ACC112 (cell line): ENCODE measurements around the gene CACNB3.

ENCODE experiments used
- H2AFZ ChIP-seq: fragments of 200-600 bp; sonication (generic); one replicate; pipeline ENCODE4 v1.6.0; 2017; ENCODE audit warnings: antibody characterized with exemption, low read length; ENCODE audit not compliant: unreplicated experiment
- H3K27ac ChIP-seq: fragments of 200-600 bp; sonication (generic); 2 replicates; pipeline ENCODE4 v1.5.1; 2014; ENCODE audit warnings: low read depth, mild to moderate bottlenecking, antibody characterized with exemption, low read length, moderate library complexity
- H3K27me3 ChIP-seq: fragments of 200-600 bp; sonication (generic); 2 replicates; pipeline ENCODE4 v1.6.1; 2014; ENCODE audit warnings: mild to moderate bottlenecking, antibody characterized with exemption, low read length, moderate library complexity, mixed read lengths; ENCODE audit not compliant: insufficient read depth
- H3K36me3 ChIP-seq: fragments of 200-600 bp; sonication (generic); 2 replicates; pipeline ENCODE4 v1.6.1; 2016; ENCODE audit warnings: mild to moderate bottlenecking, antibody characterized with exemption, low read length, moderate library complexity, mixed read lengths; ENCODE audit not compliant: insufficient read depth
- H3K4me1 ChIP-seq: fragments of 200-600 bp; sonication (generic); one replicate; pipeline ENCODE4 v1.6.1; 2016; ENCODE audit warnings: low read length, mixed read lengths; ENCODE audit not compliant: insufficient read depth, unreplicated experiment, control insufficient read depth
- H3K4me3 ChIP-seq: fragments of 200-600 bp; sonication (generic); 2 replicates; pipeline ENCODE4 v1.5.1; 2014; ENCODE audit warnings: mild to moderate bottlenecking, low read depth, low read length
- H3K79me2 ChIP-seq: fragments of 200-600 bp; sonication (generic); one replicate; pipeline ENCODE4 v1.6.0; 2016; ENCODE audit warnings: low read length; ENCODE audit not compliant: control insufficient read depth, unreplicated experiment, insufficient read depth

CACNB3 gene

DNA sequence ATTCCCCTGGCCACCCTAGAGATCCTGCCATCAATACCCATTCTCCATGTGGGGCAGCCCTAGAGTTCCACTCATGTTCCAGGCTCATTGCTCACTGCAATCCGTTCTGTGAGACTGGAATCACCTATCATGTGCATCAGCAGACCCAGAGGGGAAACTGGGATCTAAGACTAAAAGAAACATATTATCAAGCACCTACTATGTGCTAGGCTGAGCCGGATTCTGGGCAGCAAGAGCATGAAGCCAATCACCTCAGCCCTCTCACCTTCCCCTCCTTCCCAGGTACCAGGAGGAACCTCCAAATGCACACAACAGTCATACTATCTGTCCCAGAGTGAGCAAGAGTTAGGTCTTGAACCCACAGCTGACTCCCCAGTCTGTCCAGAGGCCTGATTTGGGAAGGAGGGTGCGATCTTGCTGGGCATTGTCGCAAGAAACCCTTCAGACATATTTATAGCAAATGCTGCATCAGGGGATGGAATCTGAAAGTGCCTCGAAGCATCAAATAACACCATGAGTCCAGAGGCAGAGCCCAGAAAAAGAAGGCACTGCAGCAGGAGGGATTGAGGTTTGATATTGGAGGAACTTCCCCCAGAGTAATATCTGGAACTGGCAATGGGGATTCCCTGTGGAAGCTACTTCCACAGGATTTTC lies 6.7 kb upstream of the CACNB3 start:
- peaks cover 5% of the 10 kb centered on the region for H3K79me2 ChIP-seq
- peaks cover 29% of the 10 kb centered on the region for H3K4me1 ChIP-seq
- H3K4me3 ChIP-seq: no peak overlapping the region
- no peaks in the 10 kb centered on the region for H3K36me3 ChIP-seq
- H3K27me3 ChIP-seq: no peaks in the 10 kb centered on the region
- H2AFZ ChIP-seq: no peak overlapping the region
- H3K27ac ChIP-seq: peak overlapping the region; percentile 2; the same call in 1 of the 2 replicates

- H3K4me3 ChIP-seq: no peak overlapping the region
- H3K4me1 ChIP-seq: peaks cover 31% of the 10 kb centered on the region
- H3K79me2 ChIP-seq: peaks cover 5% of the 10 kb centered on the region
- H3K36me3 ChIP-seq: no peaks in the 10 kb centered on the region
- no peak overlapping the region for H3K27ac ChIP-seq
- no peak overlapping the region for H2AFZ ChIP-seq
- no peaks in the 10 kb centered on the region for H3K27me3 ChIP-seq
These were observed 5.9 kb upstream of the CACNB3 start for GRCh38 chr12:48812389-48812788.

GRCh38 chr12:48813465-48814261 lies 4.6 kb upstream of the CACNB3 start:
- Histone ChIP-seq H3K36me3 (no peaks in the 10 kb centered on the region), H3K27me3 (no peaks in the 10 kb centered on the region), H3K4me1 (peaks cover 34% of the 10 kb centered on the region), H3K4me3 (peak overlapping the region; percentile 85), H3K79me2 (peaks cover 5% of the 10 kb centered on the region), H3K27ac (no peak overlapping the region), H2AFZ (peak overlapping the region; percentile 98)

GRCh38 chr12:48814262-48815125 lies 3.8 kb upstream of the CACNB3 start:
- Histone ChIP-seq H3K4me1 (peaks cover 39% of the 10 kb centered on the region), H3K27me3 (no peaks in the 10 kb centered on the region), H3K4me3 (peak overlapping the region; percentile 85), H2AFZ (peak overlapping the region; percentile 98), H3K79me2 (peaks cover 5% of the 10 kb centered on the region), H3K36me3 (no peaks in the 10 kb centered on the region), H3K27ac (no peak overlapping the region)

GRCh38 chr12:48815126-48816110 lies 2.9 kb upstream of the CACNB3 start:
- Histone ChIP-seq H3K36me3 (no peaks in the 10 kb centered on the region), H3K27me3 (no peaks in the 10 kb centered on the region), H3K4me1 (peaks cover 39% of the 10 kb centered on the region), H3K27ac (peak overlapping the region; percentile 28), H3K4me3 (peak overlapping the region; percentile 85), H2AFZ (peak overlapping the region; percentile 87), H3K79me2 (peaks cover 5% of the 10 kb centered on the region)

GRCh38 chr12:48816143-48816854 lies 2.0 kb upstream of the CACNB3 start:
- no peaks in the 10 kb centered on the region for H3K27me3 ChIP-seq
- peak overlapping the region; percentile 85 for H3K4me3 ChIP-seq
- H3K27ac ChIP-seq: no peak overlapping the region
- peak overlapping the region; percentile 87 for H2AFZ ChIP-seq
- H3K36me3 ChIP-seq: no peaks in the 10 kb centered on the region
- H3K4me1 ChIP-seq: peaks cover 30% of the 10 kb centered on the region
- H3K79me2 ChIP-seq: peaks cover 5% of the 10 kb centered on the region

DNA sequence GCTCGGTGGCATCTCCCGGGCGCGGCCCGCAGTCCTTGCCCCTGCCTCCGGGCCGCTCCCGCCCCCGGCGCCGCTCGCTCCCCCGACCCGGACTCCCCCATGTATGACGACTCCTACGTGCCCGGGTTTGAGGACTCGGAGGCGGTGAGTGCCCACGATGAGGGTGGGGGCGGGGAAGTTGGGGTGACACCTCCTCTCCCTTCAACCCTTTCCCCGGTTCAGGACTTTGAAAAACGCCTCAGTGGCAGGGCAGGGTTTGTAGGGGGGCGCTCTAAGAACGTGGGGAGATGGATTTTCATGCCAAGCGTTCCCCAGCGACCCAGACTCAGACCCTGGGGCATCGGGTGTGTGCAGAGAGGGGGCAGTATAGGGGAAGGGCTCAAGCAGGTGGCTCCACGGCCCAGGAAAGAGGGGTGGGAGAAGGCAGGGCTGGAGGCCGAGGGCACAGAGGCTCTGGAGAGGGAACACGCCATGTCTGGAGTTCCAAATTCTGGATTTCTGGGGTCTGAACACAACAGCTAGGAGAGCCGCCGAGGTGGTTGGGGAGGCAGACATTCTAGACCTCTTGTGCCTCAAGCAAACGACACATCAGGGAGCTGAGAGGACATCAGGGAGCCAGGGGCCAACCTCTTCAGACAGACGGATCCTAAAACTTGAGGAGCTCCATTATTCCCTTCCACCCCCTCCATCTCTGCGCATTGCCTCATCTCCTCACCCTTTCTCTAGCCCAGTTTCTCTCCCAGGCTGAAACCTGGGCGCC lies 715 bp downstream of the CACNB3 start:
- Histone ChIP-seq H3K4me1 (peaks cover 18% of the 10 kb centered on the region), H3K4me3 (peak overlapping the region; percentile 90), H2AFZ (no peak overlapping the region), H3K36me3 (no peaks in the 10 kb centered on the region), H3K27ac (no peak overlapping the region), H3K79me2 (no peaks in the 10 kb centered on the region), H3K27me3 (no peaks in the 10 kb centered on the region)

DNA sequence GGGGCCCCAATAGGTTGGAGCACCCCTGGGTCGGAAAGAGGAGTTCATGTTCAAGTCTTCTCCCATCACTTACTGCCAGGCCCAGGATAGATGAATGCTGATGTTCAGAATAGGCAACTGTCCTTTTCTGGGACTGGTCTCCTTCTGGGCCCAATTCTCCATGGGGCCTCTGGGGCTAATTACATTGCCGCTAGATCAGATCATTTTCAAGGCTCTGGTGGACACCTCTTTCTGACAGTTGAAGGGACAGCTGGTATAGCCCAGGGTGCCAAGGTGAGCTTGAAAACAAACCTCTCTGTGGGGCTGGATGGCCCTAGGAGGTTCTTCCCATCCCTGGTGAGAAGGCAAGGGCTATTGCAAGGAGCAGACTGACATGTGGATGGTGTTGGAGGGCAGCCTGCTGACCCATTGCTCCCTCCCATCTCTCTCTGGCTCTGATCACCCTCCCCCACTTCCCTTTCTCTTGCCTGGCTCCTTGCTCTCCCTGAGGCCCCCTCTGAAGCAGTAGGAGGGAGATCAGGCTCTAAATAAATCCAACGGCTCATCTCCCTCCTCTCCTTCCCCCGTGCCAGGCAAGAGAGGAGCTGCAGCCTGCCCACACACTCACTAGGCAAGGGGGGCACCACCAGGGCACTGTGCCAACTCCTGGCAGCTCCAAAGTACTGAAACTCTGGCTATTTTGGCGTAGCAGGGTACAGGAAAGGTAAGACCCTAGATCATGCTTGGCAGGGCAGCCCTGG lies 1.9 kb downstream of the CACNB3 start:
- Histone ChIP-seq H3K4me3 (no peak overlapping the region), H3K36me3 (no peaks in the 10 kb centered on the region), H2AFZ (no peak overlapping the region), H3K27me3 (no peaks in the 10 kb centered on the region), H3K27ac (no peak overlapping the region), H3K79me2 (no peaks in the 10 kb centered on the region), H3K4me1 (peaks cover 18% of the 10 kb centered on the region)
